HEK293 (cell line): Measurements from ENCODE around the gene ZNF184.
A peak's percentile ranks its signal among the peaks of the same experiment; 100 is the strongest.

Experiments used
- CTCF ChIA-PET: fragments of 350-600 bp; formaldehyde crosslinking; extraction: SDS; loops from one replicate; lab custom pipeline; 2021; ENCODE audit warnings: antibody characterized with exemption; lab: Yijun Ruan, JAX
- POLR2A ChIA-PET: fragments of 300-600 bp; formaldehyde crosslinking; extraction: SDS; loops from one replicate; lab custom pipeline; 2020; ENCODE audit warnings: antibody characterized with exemption, inconsistent platforms; lab: Yijun Ruan, JAX
- H3K27ac ChIP-seq: fragments of 200-500 bp; sonication (Bioruptor generic); 2 replicates; pipeline ENCODE4 v1.5.1; 2014; ENCODE audit warnings: low read depth, low read length, control low read depth, inconsistent platforms; ENCODE audit errors: extremely low read depth
- H3K36me3 ChIP-seq, 2 experiments: fragments of 200-500 bp in 1 of 2; sonication (Bioruptor generic) in 1 of 2; 1 replicate in 1 of 2; 2 replicates in 1 of 2; pipeline ENCODE4 v1.5.1; 2014 to 2017; ENCODE audit warnings: inconsistent platforms in 2 of 2, low read length in 2 of 2; ENCODE audit not compliant: control insufficient read depth in 2 of 2, insufficient read depth in 1 of 2
- H3K4me1 ChIP-seq: fragments of 200-500 bp; sonication (Bioruptor generic); 2 replicates; pipeline ENCODE4 v1.5.1; 2014; ENCODE audit warnings: mild to moderate bottlenecking, low read length, inconsistent platforms; ENCODE audit not compliant: control insufficient read depth, insufficient read depth
- H3K4me3 ChIP-seq: 2 replicates; pipeline ENCODE4 v1.5.1; 2011; ENCODE audit warnings: low read depth, mild to moderate bottlenecking, control low read depth, low read length, moderate library complexity
- H3K9me3 ChIP-seq: fragments of 200-500 bp; sonication (Bioruptor generic); 2 replicates; pipeline ENCODE4 v1.5.1; 2014; ENCODE audit warnings: low read depth, low read length, inconsistent platforms; ENCODE audit not compliant: control insufficient read depth, insufficient read depth
- GLIS2 ChIP-seq: fragments of 450-650 bp; formaldehyde crosslinking; IDR thresholded peaks from 2 replicates; pipeline ENCODE4 v1.5.1; 2016; ENCODE audit warnings: missing biosample characterization, missing genetic modification characterization
- KLF8 ChIP-seq: fragments of 450-650 bp; formaldehyde crosslinking; IDR thresholded peaks from 2 replicates; pipeline ENCODE4 v1.5.1; 2016; ENCODE audit warnings: missing biosample characterization, missing genetic modification characterization
- MZF1 ChIP-seq: fragments of 450-650 bp; formaldehyde crosslinking; IDR thresholded peaks from 2 replicates; pipeline ENCODE4 v1.5.1; 2017; ENCODE audit warnings: missing biosample characterization, missing genetic modification characterization, borderline replicate concordance
- YY2 ChIP-seq: fragments of 450-650 bp; formaldehyde crosslinking; IDR thresholded peaks from 2 replicates; pipeline ENCODE4 v1.5.1; 2016; ENCODE audit warnings: missing biosample characterization, missing genetic modification characterization
- ZEB2 ChIP-seq: fragments of 450-650 bp; formaldehyde crosslinking; IDR thresholded peaks from 2 replicates; pipeline ENCODE4 v1.5.1; 2016; ENCODE audit warnings: missing biosample characterization, missing genetic modification characterization
- ZFP69B ChIP-seq: fragments of 450-650 bp; formaldehyde crosslinking; IDR thresholded peaks from 2 replicates; pipeline ENCODE4 v1.5.1; 2016; ENCODE audit warnings: missing biosample characterization, missing genetic modification characterization
- ZNF146 ChIP-seq: fragments of 450-650 bp; formaldehyde crosslinking; IDR thresholded peaks from 2 replicates; pipeline ENCODE4 v1.5.1; 2016; ENCODE audit warnings: missing biosample characterization, missing genetic modification characterization
- ZNF23 ChIP-seq: fragments of 450-650 bp; formaldehyde crosslinking; IDR thresholded peaks from 2 replicates; pipeline ENCODE4 v1.5.1; 2016; ENCODE audit warnings: missing biosample characterization, missing genetic modification characterization, borderline replicate concordance
- ZNF335 ChIP-seq: fragments of 450-650 bp; formaldehyde crosslinking; conservative IDR thresholded peaks from 2 replicates; pipeline ENCODE4 v1.5.1; 2016; ENCODE audit warnings: missing biosample characterization, missing genetic modification characterization
- ZNF341 ChIP-seq: fragments of 450-650 bp; formaldehyde crosslinking; IDR thresholded peaks from 2 replicates; pipeline ENCODE4; 2016; ENCODE audit warnings: low read depth, missing biosample characterization, missing genetic modification characterization
- ZNF423 ChIP-seq: fragments of 450-650 bp; formaldehyde crosslinking; IDR thresholded peaks from 2 replicates; pipeline ENCODE4 v1.5.1; 2016; ENCODE audit warnings: missing biosample characterization, missing genetic modification characterization
- ZNF530 ChIP-seq: fragments of 450-650 bp; formaldehyde crosslinking; IDR thresholded peaks from 2 replicates; pipeline ENCODE4 v1.5.1; 2016; ENCODE audit warnings: low read depth, missing biosample characterization, missing genetic modification characterization
- ZNF549 ChIP-seq: fragments of 450-650 bp; IDR thresholded peaks from 2 replicates; pipeline ENCODE4 v1.5.1; 2018; ENCODE audit warnings: missing biosample characterization, missing genetic modification characterization, mild to moderate bottlenecking, inconsistent platforms, moderate library complexity
- ZNF600 ChIP-seq: fragments of 450-650 bp; formaldehyde crosslinking; IDR thresholded peaks from 2 replicates; pipeline ENCODE4 v1.5.1; 2016; ENCODE audit warnings: missing biosample characterization, missing genetic modification characterization
- ZNF791 ChIP-seq: fragments of 450-650 bp; formaldehyde crosslinking; IDR thresholded peaks from 2 replicates; pipeline ENCODE4 v1.5.1; 2016; ENCODE audit warnings: missing biosample characterization, missing genetic modification characterization
- ZNF843 ChIP-seq: fragments of 450-650 bp; formaldehyde crosslinking; IDR thresholded peaks from 2 replicates; pipeline ENCODE4 v1.5.1; 2016; ENCODE audit warnings: missing biosample characterization, missing genetic modification characterization
- TF ChIP-seq, protein P1 (sequence below): fragments of 450-650 bp; formaldehyde crosslinking; conservative IDR thresholded peaks from 2 replicates; pipeline ENCODE4 v1.5.1; 2016; ENCODE audit warnings: low read depth, missing biosample characterization, missing genetic modification characterization
- TF ChIP-seq, protein P2 (sequence below): fragments of 450-650 bp; formaldehyde crosslinking; IDR thresholded peaks from 2 replicates; pipeline ENCODE4 v1.5.1; 2016; ENCODE audit warnings: missing biosample characterization, missing genetic modification characterization
- TF ChIP-seq, protein P3 (sequence below): fragments of 450-650 bp; formaldehyde crosslinking; IDR thresholded peaks from 2 replicates; pipeline ENCODE4 v1.5.1; 2016; ENCODE audit warnings: missing biosample characterization, missing genetic modification characterization
- TF ChIP-seq, protein P4 (sequence below): fragments of 450-650 bp; formaldehyde crosslinking; IDR thresholded peaks from 2 replicates; pipeline ENCODE4 v1.5.1; 2016; ENCODE audit warnings: missing biosample characterization, missing genetic modification characterization, low read depth

ZNF184 gene

DNA sequence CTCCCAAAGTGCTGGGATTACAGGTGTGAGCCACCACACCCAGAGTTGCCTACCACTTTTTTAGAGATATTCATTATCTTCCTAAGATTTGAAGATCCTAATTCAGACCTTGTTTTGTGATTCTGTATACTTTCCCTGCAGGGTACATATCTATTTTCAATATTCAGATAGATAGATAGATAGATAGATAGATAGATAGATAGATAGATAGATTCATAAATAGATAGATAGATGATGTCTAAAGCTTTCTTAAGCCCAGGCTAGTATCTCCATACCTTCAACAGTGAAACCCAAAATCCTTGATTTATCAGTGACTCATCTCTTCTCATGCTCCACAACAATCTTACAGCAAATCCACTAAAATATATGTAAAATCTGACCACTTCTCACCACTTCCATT, 53.5 kb downstream of the ZNF184 start (continued):
- TF ChIP-seq, protein P1, sequence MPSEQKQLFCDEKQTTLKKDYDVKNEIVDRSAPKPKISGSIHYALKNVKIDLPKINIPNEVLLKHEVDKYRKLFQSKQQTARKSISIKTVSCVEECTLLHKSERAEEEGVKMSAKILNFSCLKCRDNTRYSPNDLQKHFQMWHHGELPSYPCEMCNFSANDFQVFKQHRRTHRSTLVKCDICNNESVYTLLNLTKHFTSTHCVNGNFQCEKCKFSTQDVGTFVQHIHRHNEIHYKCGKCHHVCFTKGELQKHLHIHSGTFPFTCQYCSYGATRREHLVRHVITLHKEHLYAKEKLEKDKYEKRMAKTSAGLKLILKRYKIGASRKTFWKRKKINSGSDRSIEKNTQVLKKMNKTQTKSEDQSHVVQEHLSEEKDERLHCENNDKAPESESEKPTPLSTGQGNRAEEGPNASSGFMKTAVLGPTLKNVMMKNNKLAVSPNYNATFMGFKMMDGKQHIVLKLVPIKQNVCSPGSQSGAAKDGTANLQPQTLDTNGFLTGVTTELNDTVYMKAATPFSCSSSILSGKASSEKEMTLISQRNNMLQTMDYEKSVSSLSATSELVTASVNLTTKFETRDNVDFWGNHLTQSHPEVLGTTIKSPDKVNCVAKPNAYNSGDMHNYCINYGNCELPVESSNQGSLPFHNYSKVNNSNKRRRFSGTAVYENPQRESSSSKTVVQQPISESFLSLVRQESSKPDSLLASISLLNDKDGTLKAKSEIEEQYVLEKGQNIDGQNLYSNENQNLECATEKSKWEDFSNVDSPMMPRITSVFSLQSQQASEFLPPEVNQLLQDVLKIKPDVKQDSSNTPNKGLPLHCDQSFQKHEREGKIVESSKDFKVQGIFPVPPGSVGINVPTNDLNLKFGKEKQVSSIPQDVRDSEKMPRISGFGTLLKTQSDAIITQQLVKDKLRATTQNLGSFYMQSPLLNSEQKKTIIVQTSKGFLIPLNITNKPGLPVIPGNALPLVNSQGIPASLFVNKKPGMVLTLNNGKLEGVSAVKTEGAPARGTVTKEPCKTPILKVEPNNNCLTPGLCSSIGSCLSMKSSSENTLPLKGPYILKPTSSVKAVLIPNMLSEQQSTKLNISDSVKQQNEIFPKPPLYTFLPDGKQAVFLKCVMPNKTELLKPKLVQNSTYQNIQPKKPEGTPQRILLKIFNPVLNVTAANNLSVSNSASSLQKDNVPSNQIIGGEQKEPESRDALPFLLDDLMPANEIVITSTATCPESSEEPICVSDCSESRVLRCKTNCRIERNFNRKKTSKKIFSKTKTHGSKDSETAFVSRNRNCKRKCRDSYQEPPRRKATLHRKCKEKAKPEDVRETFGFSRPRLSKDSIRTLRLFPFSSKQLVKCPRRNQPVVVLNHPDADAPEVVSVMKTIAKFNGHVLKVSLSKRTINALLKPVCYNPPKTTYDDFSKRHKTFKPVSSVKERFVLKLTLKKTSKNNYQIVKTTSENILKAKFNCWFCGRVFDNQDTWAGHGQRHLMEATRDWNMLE = no peak
- TF ChIP-seq, protein P2, sequence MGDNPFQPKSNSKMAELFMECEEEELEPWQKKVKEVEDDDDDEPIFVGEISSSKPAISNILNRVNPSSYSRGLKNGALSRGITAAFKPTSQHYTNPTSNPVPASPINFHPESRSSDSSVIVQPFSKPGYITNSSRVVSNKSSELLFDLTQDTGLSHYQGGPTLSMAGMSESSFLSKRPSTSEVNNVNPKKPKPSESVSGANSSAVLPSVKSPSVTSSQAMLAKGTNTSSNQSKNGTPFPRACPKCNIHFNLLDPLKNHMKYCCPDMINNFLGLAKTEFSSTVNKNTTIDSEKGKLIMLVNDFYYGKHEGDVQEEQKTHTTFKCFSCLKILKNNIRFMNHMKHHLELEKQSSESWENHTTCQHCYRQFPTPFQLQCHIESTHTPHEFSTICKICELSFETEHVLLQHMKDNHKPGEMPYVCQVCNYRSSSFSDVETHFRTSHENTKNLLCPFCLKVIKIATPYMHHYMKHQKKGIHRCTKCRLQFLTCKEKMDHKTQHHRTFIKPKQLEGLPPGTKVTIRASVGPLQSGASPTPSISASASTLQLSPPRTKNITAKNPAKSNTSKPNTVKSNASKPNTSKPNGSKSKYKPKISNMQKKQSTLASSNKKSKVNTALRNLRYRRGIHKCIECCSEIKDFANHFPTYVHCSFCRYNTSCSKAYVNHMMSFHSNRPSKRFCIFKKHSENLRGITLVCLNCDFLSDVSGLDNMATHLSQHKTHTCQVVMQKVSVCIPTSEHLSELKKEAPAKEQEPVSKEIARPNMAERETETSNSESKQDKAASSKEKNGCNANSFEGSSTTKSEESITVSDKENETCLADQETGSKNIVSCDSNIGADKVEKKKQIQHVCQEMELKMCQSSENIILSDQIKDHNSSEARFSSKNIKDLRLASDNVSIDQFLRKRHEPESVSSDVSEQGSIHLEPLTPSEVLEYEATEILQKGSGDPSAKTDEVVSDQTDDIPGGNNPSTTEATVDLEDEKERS (tag by site-specific recombination) = no peak

DNA sequence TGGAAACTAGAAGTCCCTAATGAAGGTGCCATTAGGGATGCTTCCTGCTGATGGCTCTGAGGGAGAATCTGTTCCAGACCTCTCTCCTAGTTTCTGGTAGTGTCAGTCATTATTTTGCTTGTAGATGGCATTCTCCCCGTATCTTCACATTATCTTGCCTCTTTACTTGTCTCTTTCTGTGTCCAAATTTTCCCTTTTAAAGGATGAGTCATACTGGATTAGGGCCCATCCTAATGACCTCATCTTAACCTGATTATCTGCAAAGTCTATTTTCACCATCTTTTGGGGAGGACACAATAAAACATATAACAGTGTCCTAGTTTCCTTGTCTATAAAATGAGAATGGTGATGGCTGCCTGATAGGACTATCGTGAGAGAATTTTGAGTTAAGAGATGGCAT, 57.0 kb downstream of the ZNF184 start:
- no peaks in the 10 kb centered on the region for H3K36me3 ChIP-seq
- CTCF ChIA-PET = no interaction called here
- H3K9me3 ChIP-seq = no peaks in the 10 kb centered on the region
- POLR2A ChIA-PET = no interaction called here
- TF ChIP-seq ZFP69B (tag by site-specific recombination) (0 out of 2 replicates have a peak, but pooled peaks have one; percentile 43), GLIS2 (tag by site-specific recombination) (no peak), ZNF335 (tag by site-specific recombination) (0 out of 2 replicates have a peak, but pooled peaks have one; percentile 17)
- TF ChIP-seq, protein P3, sequence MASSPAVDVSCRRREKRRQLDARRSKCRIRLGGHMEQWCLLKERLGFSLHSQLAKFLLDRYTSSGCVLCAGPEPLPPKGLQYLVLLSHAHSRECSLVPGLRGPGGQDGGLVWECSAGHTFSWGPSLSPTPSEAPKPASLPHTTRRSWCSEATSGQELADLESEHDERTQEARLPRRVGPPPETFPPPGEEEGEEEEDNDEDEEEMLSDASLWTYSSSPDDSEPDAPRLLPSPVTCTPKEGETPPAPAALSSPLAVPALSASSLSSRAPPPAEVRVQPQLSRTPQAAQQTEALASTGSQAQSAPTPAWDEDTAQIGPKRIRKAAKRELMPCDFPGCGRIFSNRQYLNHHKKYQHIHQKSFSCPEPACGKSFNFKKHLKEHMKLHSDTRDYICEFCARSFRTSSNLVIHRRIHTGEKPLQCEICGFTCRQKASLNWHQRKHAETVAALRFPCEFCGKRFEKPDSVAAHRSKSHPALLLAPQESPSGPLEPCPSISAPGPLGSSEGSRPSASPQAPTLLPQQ (tag by site-specific recombination) = peak; percentile 66
- TF ChIP-seq, protein P4, sequence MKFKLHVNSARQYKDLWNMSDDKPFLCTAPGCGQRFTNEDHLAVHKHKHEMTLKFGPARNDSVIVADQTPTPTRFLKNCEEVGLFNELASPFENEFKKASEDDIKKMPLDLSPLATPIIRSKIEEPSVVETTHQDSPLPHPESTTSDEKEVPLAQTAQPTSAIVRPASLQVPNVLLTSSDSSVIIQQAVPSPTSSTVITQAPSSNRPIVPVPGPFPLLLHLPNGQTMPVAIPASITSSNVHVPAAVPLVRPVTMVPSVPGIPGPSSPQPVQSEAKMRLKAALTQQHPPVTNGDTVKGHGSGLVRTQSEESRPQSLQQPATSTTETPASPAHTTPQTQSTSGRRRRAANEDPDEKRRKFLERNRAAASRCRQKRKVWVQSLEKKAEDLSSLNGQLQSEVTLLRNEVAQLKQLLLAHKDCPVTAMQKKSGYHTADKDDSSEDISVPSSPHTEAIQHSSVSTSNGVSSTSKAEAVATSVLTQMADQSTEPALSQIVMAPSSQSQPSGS = peak; percentile 38; the same call in 1 of the 2 replicates
- H3K4me3 ChIP-seq = no peak overlapping the region
- no peak overlapping the region for H3K27ac ChIP-seq
- H3K4me1 ChIP-seq = no peaks in the 10 kb centered on the region

DNA sequence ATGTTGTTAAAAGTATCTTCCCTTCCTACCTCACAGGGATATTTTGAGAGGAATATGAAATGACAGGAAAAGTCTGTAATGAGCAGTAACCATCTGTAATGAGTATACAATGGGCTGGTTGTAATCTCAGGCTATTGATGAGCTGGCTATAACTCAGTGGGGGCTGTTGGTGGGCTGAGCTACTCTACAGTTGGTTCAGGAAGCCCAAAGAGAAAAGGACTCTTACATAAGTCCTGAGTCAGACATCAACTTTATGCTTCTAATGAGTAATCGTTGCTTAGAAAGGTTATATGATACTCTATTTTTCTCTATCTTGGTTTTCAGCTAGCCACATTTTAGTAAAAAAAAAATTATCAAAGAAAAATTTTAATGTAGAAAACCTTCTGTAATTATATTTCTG, 57.9 kb downstream of the ZNF184 start:
- Histone ChIP-seq H3K27ac (no peak overlapping the region), H3K9me3 (no peaks in the 10 kb centered on the region), H3K36me3 (no peaks in the 10 kb centered on the region), H3K4me3 (no peak overlapping the region), H3K4me1 (no peaks in the 10 kb centered on the region)
- ChIA-PET POLR2A (no interaction called here), CTCF (no interaction called here)
- TF ChIP-seq ZNF341 (tag by site-specific recombination) (no peak), ZNF791 (no peak), YY2 (tag by site-specific recombination) (no peak), ZNF549 (tag by site-specific recombination) (no peak), ZNF600 (no peak), KLF8 (no peak), ZNF423 (tag by site-specific recombination) (no peak), ZNF843 (tag by site-specific recombination) (no peak), ZNF146 (tag by site-specific recombination) (no peak), ZNF23 (no peak), ZNF530 (tag by site-specific recombination) (no peak), MZF1 (tag by site-specific recombination) (no peak), ZEB2 (tag by site-specific recombination) (no peak)
